Body of pancreas (tissue), 4 donors: Measurements from ENCODE around the gene NUP188.

ENCODE experiments used
- POLR2A ChIP-seq, 3 donors: fragments of 450-650 bp; IDR thresholded peaks; one replicate each; pipeline ENCODE4 v1.6.1; 2016; ENCODE audit warnings: antibody characterized with exemption in 3 of 3, mild to moderate bottlenecking in 2 of 3
- TF ChIP-seq, protein P1 (sequence below), 7 experiments: fragments of 450-650 bp in 4 of 7; fragments of 200-600 bp in 3 of 7; sonication (generic) in 3 of 7; IDR thresholded peaks; one replicate each; pipeline ENCODE4 v1.5.1; 2016 to 2019; ENCODE audit warnings: antibody characterized with exemption in 7 of 7

DNA sequence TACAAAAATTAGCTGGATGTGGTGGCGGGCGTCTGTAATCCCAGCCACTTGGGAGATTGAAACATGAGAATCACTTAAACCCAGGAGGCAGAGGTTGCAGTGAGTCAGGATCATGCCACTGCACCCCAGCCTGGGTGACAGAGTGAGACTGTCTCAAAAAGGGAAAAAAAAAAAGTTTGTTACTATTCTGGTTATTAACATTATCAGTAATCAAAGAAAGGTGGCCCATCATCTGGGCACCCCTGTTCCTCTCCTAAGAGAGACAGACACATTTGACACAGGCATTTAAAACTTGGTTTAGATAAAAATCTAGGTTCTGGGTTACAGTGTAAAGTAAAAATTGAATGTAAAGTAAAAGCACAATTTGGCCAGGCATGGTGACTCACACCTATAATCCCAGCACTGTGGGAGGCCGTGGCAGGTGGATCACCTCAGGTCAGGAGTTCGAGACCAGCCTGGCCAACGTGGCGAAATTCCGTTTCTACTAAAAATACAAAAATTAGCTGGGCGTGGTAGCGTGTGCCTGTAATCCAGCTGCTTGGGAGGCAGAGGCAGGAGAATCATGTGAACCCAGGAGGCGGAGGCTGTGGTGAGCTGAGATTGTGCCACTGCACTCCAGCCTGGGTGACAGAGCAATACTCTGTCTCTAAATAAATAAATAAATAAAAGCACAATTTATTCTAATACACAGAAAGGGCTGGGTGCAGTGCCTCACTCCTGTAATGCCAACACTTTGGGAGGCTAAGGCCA is 43.5 kb upstream of the NUP188 start:
- no peak for TF ChIP-seq POLR2A (IDR thresholded peaks at IDR 0.05)
- TF ChIP-seq, protein P1, sequence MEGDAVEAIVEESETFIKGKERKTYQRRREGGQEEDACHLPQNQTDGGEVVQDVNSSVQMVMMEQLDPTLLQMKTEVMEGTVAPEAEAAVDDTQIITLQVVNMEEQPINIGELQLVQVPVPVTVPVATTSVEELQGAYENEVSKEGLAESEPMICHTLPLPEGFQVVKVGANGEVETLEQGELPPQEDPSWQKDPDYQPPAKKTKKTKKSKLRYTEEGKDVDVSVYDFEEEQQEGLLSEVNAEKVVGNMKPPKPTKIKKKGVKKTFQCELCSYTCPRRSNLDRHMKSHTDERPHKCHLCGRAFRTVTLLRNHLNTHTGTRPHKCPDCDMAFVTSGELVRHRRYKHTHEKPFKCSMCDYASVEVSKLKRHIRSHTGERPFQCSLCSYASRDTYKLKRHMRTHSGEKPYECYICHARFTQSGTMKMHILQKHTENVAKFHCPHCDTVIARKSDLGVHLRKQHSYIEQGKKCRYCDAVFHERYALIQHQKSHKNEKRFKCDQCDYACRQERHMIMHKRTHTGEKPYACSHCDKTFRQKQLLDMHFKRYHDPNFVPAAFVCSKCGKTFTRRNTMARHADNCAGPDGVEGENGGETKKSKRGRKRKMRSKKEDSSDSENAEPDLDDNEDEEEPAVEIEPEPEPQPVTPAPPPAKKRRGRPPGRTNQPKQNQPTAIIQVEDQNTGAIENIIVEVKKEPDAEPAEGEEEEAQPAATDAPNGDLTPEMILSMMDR (IDR thresholded peaks at IDR 0.05), result no peak
